Naive B cell (primary cell): Measurements from ENCODE around the gene MAML2. TPM values are rescaled to one million over a fixed set of nuclear protein-coding genes. Genes with fewer than 3 reads are reported as not detected.
A peak's percentile ranks its signal among the peaks of the same experiment; 100 is the strongest.

Experiments
- ATAC-seq, 2 donors: fragments of 150-1000 bp; cut with Tn5 transposase; 2 replicates each; pipeline ENCODE4 v1.10.0; 2021; ENCODE audit warnings: low read depth in 2 of 2, mild to moderate bottlenecking in 2 of 2, moderate library complexity in 2 of 2
- DNase-seq: peaks from one replicate; pipeline ENCODE4 v3.0.0; 2022
- H3K27ac Mint-ChIP-seq, 6 donors: one replicate each; pipeline ENCODE4 v1.8.0; 2020 to 2022; ENCODE audit warnings: mild to moderate bottlenecking in 6 of 6, mixed read lengths in 6 of 6, moderate library complexity in 5 of 6, inconsistent platforms in 2 of 6
- H3K27me3 Mint-ChIP-seq, 3 donors: one replicate each; pipeline ENCODE4 v1.8.0; 2021 to 2022; ENCODE audit warnings: mixed read lengths in 3 of 3, mild to moderate bottlenecking in 1 of 3
- H3K36me3 Mint-ChIP-seq, 2 donors: one replicate each; pipeline ENCODE4 v1.8.0; 2020 to 2022; ENCODE audit warnings: mixed read lengths in 2 of 2, inconsistent platforms in 1 of 2, mild to moderate bottlenecking in 1 of 2
- H3K4me1 Mint-ChIP-seq, 3 donors: one replicate each; pipeline ENCODE4 v1.8.0; 2020 to 2022; ENCODE audit warnings: mixed read lengths in 3 of 3, inconsistent platforms in 1 of 3, mild to moderate bottlenecking in 1 of 3, moderate library complexity in 1 of 3
- H3K4me3 Mint-ChIP-seq, 8 donors: one replicate each; pipeline ENCODE4 v1.8.0; 2020 to 2022; ENCODE audit warnings: mild to moderate bottlenecking in 8 of 8, mixed read lengths in 8 of 8, moderate library complexity in 8 of 8, inconsistent platforms in 2 of 8
- H3K9me3 Mint-ChIP-seq, 7 donors: one replicate each; pipeline ENCODE4 v1.8.0; 2020 to 2022; ENCODE audit warnings: mixed read lengths in 7 of 7, mild to moderate bottlenecking in 5 of 7, inconsistent platforms in 2 of 7, moderate library complexity in 1 of 7
- polyA plus RNA-seq, 6 donors: library from polyadenylated mRNA; unstranded; fragments of 300-500 nt; fragmentation: Illumina TruSeq; gene quantifications; one replicate each; pipeline ENCODE4 v1.2.3, GENCODE V29; 2021; ENCODE audit warnings: low read depth in 6 of 6

The MAML2 gene
- polyA plus RNA-seq, 6 donors from 2014 or later = 0.06 to 9.0 (median 3.5) TPM

- H3K36me3 Mint-ChIP-seq = peaks cover 7 to 15% of the 10 kb centered on the region in 2 donors
- H3K4me3 Mint-ChIP-seq = no peak overlapping the region
- peak overlapping the region in 2 of 6 donors; percentile 18 to 34 for H3K27ac Mint-ChIP-seq
- peaks cover 0 to 10% (median 0%) of the 10 kb centered on the region in 7 donors for H3K9me3 Mint-ChIP-seq
- peaks cover 0 to 12% (median 11%) of the 10 kb centered on the region in 3 donors for H3K4me1 Mint-ChIP-seq
- H3K27me3 Mint-ChIP-seq = no peaks in the 10 kb centered on the region
- DNase-seq = no peak
- no peak for ATAC-seq
These were observed 342.0 kb downstream of the MAML2 start for GRCh38 chr11:96001037-96001436.

- Mint-ChIP-seq H3K9me3 (peaks cover 0 to 10% (median 0%) of the 10 kb centered on the region in 7 donors), H3K4me1 (peaks cover 0 to 14% (median 12%) of the 10 kb centered on the region in 3 donors), H3K27me3 (no peaks in the 10 kb centered on the region), H3K36me3 (peaks cover 7 to 15% of the 10 kb centered on the region in 2 donors), H3K27ac (peak overlapping the region in 2 of 6 donors; percentile 24 to 50), H3K4me3 (no peak overlapping the region)
- no peak for ATAC-seq
- DNase-seq = no peak
These were observed 343.1 kb downstream of the MAML2 start for GRCh38 chr11:95999711-96000406.

- H3K36me3 Mint-ChIP-seq = peaks cover 0 to 9% of the 10 kb centered on the region in 2 donors
- H3K4me1 Mint-ChIP-seq = peaks cover 0 to 3% (median 0%) of the 10 kb centered on the region in 3 donors
- H3K4me3 Mint-ChIP-seq = no peak overlapping the region
- no peaks in the 10 kb centered on the region for H3K9me3 Mint-ChIP-seq
- no peak for DNase-seq
- H3K27ac Mint-ChIP-seq = no peak overlapping the region
- no peaks in the 10 kb centered on the region for H3K27me3 Mint-ChIP-seq
- no peak for ATAC-seq
These were observed 346.3 kb downstream of the MAML2 start for GRCh38 chr11:95996621-95997235.

- no peaks in the 10 kb centered on the region for H3K9me3 Mint-ChIP-seq
- DNase-seq (no peak), ATAC-seq (no peak)
- H3K36me3 Mint-ChIP-seq = peaks cover 13 to 27% of the 10 kb centered on the region in 2 donors
- H3K27ac Mint-ChIP-seq = peak overlapping the region in 2 of 6 donors; percentile 5 to 29
- no peak overlapping the region for H3K4me3 Mint-ChIP-seq
- H3K27me3 Mint-ChIP-seq = no peaks in the 10 kb centered on the region
- peaks cover 0 to 3% (median 0%) of the 10 kb centered on the region in 3 donors for H3K4me1 Mint-ChIP-seq
These were observed 348.7 kb downstream of the MAML2 start for GRCh38 chr11:95994329-95994728.

GRCh38 chr11:95993438-95994298 is 349.3 kb downstream of the MAML2 start:
- H3K36me3 Mint-ChIP-seq = peaks cover 13 to 34% of the 10 kb centered on the region in 2 donors

GRCh38 chr11:95991545-95991944 is 351.4 kb downstream of the MAML2 start:
- Mint-ChIP-seq H3K9me3 (no peaks in the 10 kb centered on the region), H3K4me1 (peaks cover 0 to 3% (median 0%) of the 10 kb centered on the region in 3 donors), H3K27me3 (no peaks in the 10 kb centered on the region), H3K4me3 (no peak overlapping the region), H3K36me3 (peaks cover 13 to 48% of the 10 kb centered on the region in 2 donors), H3K27ac (no peak overlapping the region)
- DNase-seq (no peak), ATAC-seq (no peak)

More at GRCh38 chr11:95993438-95994298, 349.3 kb downstream of the MAML2 start:
- H3K27me3 Mint-ChIP-seq = no peaks in the 10 kb centered on the region
- no peak for ATAC-seq
- DNase-seq = no peak
- H3K9me3 Mint-ChIP-seq = no peaks in the 10 kb centered on the region
- H3K27ac Mint-ChIP-seq = peak overlapping the region in 1 of 6 donors; percentile 5
- H3K4me3 Mint-ChIP-seq = no peak overlapping the region
- H3K4me1 Mint-ChIP-seq = peaks cover 0 to 3% (median 0%) of the 10 kb centered on the region in 3 donors

- ATAC-seq (no peak), DNase-seq (no peak)
- Mint-ChIP-seq H3K9me3 (no peaks in the 10 kb centered on the region), H3K27ac (no peak overlapping the region), H3K27me3 (no peaks in the 10 kb centered on the region), H3K36me3 (peaks cover 13 to 49% of the 10 kb centered on the region in 2 donors), H3K4me1 (peaks cover 0 to 3% (median 0%) of the 10 kb centered on the region in 3 donors), H3K4me3 (no peak overlapping the region)
These were observed 351.9 kb downstream of the MAML2 start for GRCh38 chr11:95991101-95991500.

- no peaks in the 10 kb centered on the region for H3K4me1 Mint-ChIP-seq
- H3K9me3 Mint-ChIP-seq = no peaks in the 10 kb centered on the region
- DNase-seq (no peak), ATAC-seq (no peak)
- H3K4me3 Mint-ChIP-seq = no peak overlapping the region
- H3K36me3 Mint-ChIP-seq = peaks cover 19 to 52% of the 10 kb centered on the region in 2 donors
- peak overlapping the region in 1 of 6 donors; percentile 17 for H3K27ac Mint-ChIP-seq
- no peaks in the 10 kb centered on the region for H3K27me3 Mint-ChIP-seq
These were observed 353.2 kb downstream of the MAML2 start for GRCh38 chr11:95989780-95990179.

- ATAC-seq (no peak), DNase-seq (no peak)
- H3K27ac Mint-ChIP-seq = peak overlapping the region in 3 of 6 donors; percentile 28 to 43 (median 31)
- peaks cover 25 to 52% of the 10 kb centered on the region in 2 donors for H3K36me3 Mint-ChIP-seq
- no peaks in the 10 kb centered on the region for H3K27me3 Mint-ChIP-seq
- no peak overlapping the region for H3K4me3 Mint-ChIP-seq
- no peaks in the 10 kb centered on the region for H3K9me3 Mint-ChIP-seq
- no peaks in the 10 kb centered on the region for H3K4me1 Mint-ChIP-seq
These were observed 353.9 kb downstream of the MAML2 start for GRCh38 chr11:95989076-95989605.

GRCh38 chr11:95985174-95985808 is 357.7 kb downstream of the MAML2 start:
- no peak overlapping the region for H3K4me3 Mint-ChIP-seq
- H3K9me3 Mint-ChIP-seq = no peaks in the 10 kb centered on the region
- DNase-seq (no peak), ATAC-seq (no peak)
- H3K27ac Mint-ChIP-seq = peak overlapping the region in 1 of 6 donors; percentile 5
- peaks cover 29 to 59% of the 10 kb centered on the region in 2 donors for H3K36me3 Mint-ChIP-seq
- no peaks in the 10 kb centered on the region for H3K27me3 Mint-ChIP-seq
- no peaks in the 10 kb centered on the region for H3K4me1 Mint-ChIP-seq

GRCh38 chr11:95984072-95984471 is 358.9 kb downstream of the MAML2 start:
- Mint-ChIP-seq H3K9me3 (no peaks in the 10 kb centered on the region), H3K4me3 (no peak overlapping the region), H3K36me3 (peaks cover 37 to 57% of the 10 kb centered on the region in 2 donors), H3K4me1 (no peaks in the 10 kb centered on the region), H3K27me3 (no peaks in the 10 kb centered on the region), H3K27ac (no peak overlapping the region)
- ATAC-seq (no peak), DNase-seq (no peak)

- ATAC-seq (no peak), DNase-seq (no peak)
- Mint-ChIP-seq H3K27me3 (no peaks in the 10 kb centered on the region), H3K27ac (no peak overlapping the region), H3K9me3 (no peaks in the 10 kb centered on the region), H3K4me1 (no peaks in the 10 kb centered on the region), H3K4me3 (no peak overlapping the region), H3K36me3 (peaks cover 31 to 40% of the 10 kb centered on the region in 2 donors)
These were observed 365.3 kb downstream of the MAML2 start for GRCh38 chr11:95977534-95978174.
